B cell (primary cell): ENCODE data around the gene M1AP. TPM values are rescaled to one million over a fixed set of nuclear protein-coding genes. Genes with fewer than 3 reads are reported as not detected.

ENCODE experiments used
- ATAC-seq: fragments of 200-7000 bp; cut with Tn5 transposase; one replicate; pipeline ENCODE4 v1.10.0; 2021; ENCODE audit warnings: low read depth, mild to moderate bottlenecking, moderate number of reproducible peaks, moderate library complexity
- CTCF ChIA-PET: fragments of 350-600 bp; sonication (Branson Sonifier 250); formaldehyde crosslinking; loops from one replicate; lab custom pipeline; 2021; ENCODE audit warnings: antibody characterized with exemption, inconsistent platforms; lab: Charles Lee
- POLR2A ChIA-PET: fragments of 350-600 bp; sonication (Branson Sonifier 250); formaldehyde crosslinking; loops from one replicate; lab custom pipeline; 2021; ENCODE audit warnings: antibody characterized with exemption; lab: Charles Lee
- DNase-seq: peaks from one replicate; pipeline ENCODE4 v3.0.0; 2013
- H2AFZ ChIP-seq: 2 replicates; pipeline ENCODE4 v1.6.1; 2012; ENCODE audit warnings: mild to moderate bottlenecking, low read depth, low read length; ENCODE audit not compliant: insufficient read depth, poor library complexity, severe bottlenecking
- H3K27ac ChIP-seq, 2 donors: 1 replicate in 1 of 2; 2 replicates in 1 of 2; pipeline ENCODE4 v1.5.1; 2012 to 2013; ENCODE audit warnings: low read length in 2 of 2, mild to moderate bottlenecking in 2 of 2, moderate library complexity in 1 of 2
- H3K27me3 ChIP-seq, 4 experiments: fragments of 200-600 bp in 1 of 4; sonication (generic) in 1 of 4; replicated peaks in 1 of 4; 1 replicate in 2 of 4; 2 replicates in 2 of 4; pipeline versions ENCODE4 v1.6.1 to v1.7.0; 2013 to 2016; ENCODE audit warnings: low read length in 3 of 4, mild to moderate bottlenecking in 2 of 4, mixed read lengths in 1 of 4, moderate library complexity in 1 of 4; ENCODE audit not compliant: insufficient read depth in 4 of 4, control insufficient read depth in 3 of 4; ENCODE audit errors: control extremely low read depth in 1 of 4
- H3K36me3 ChIP-seq, 2 experiments: replicated peaks in 1 of 2; 1 replicate in 1 of 2; 2 replicates in 1 of 2; pipeline versions ENCODE4 v1.6.1 to v1.7.1; 2013; ENCODE audit warnings: low read length in 1 of 2; ENCODE audit not compliant: insufficient read depth in 2 of 2, control insufficient read depth in 1 of 2; ENCODE audit errors: control extremely low read depth in 1 of 2, extremely low read depth in 1 of 2
- H3K4me1 ChIP-seq, 2 donors: fragments of 200-600 bp in 1 of 2; sonication (generic) in 1 of 2; 1 replicate in 1 of 2; 2 replicates in 1 of 2; pipeline versions ENCODE4 v1.5.1 to v1.6.1; 2013 to 2017; ENCODE audit warnings: low read length in 2 of 2; ENCODE audit not compliant: control insufficient read depth in 2 of 2, insufficient read depth in 2 of 2
- H3K4me2 ChIP-seq: replicated peaks from 2 replicates; pipeline ENCODE3; 2012; ENCODE audit warnings: mild to moderate bottlenecking, low read depth, low read length; ENCODE audit not compliant: poor library complexity, severe bottlenecking
- H3K4me3 ChIP-seq, 5 experiments: fragments of 200-600 bp in 1 of 5; sonication (generic) in 1 of 5; 1 replicate in 3 of 5; 2 replicates in 2 of 5; pipeline versions ENCODE4 v1.5.1 to v1.7.0; 2011 to 2016; ENCODE audit warnings: low read length in 4 of 5, mild to moderate bottlenecking in 4 of 5, low read depth in 2 of 5, control low read depth in 1 of 5, moderate library complexity in 1 of 5; ENCODE audit not compliant: insufficient read depth in 1 of 5; ENCODE audit errors: control extremely low read depth in 1 of 5, extremely low read depth in 1 of 5
- H3K79me2 ChIP-seq: fragments of 200-600 bp; sonication (generic); one replicate; pipeline ENCODE4 v1.6.0; 2016; ENCODE audit warnings: low read length; ENCODE audit not compliant: control insufficient read depth, insufficient read depth
- H3K9ac ChIP-seq: fragments of 200-600 bp; sonication (generic); 2 replicates; pipeline ENCODE4 v1.6.1; 2017; ENCODE audit warnings: mild to moderate bottlenecking, low read length, moderate library complexity
- H3K9me3 ChIP-seq, 3 donors: one replicate each; pipeline versions ENCODE4 v1.6.1 to v1.7.1; 2013; ENCODE audit warnings: low read length in 2 of 3; ENCODE audit not compliant: control insufficient read depth in 2 of 3, insufficient read depth in 1 of 3; ENCODE audit errors: control extremely low read depth in 1 of 3
- H4K20me1 ChIP-seq: 2 replicates; pipeline ENCODE4 v1.6.0; 2012; ENCODE audit warnings: mild to moderate bottlenecking, low read length; ENCODE audit not compliant: insufficient read depth, control insufficient read depth, poor library complexity, severe bottlenecking
- H3K27ac Mint-ChIP-seq: one replicate; pipeline ENCODE4 v1.8.0; 2021; ENCODE audit warnings: mixed read lengths
- H3K27me3 Mint-ChIP-seq: one replicate; pipeline ENCODE4 v1.8.0; 2021; ENCODE audit warnings: mixed read lengths
- H3K4me1 Mint-ChIP-seq: one replicate; pipeline ENCODE4 v1.8.0; 2021; ENCODE audit warnings: mixed read lengths
- H3K4me3 Mint-ChIP-seq: one replicate; pipeline ENCODE4 v1.8.0; 2021; ENCODE audit warnings: mixed read lengths
- H3K9me3 Mint-ChIP-seq: one replicate; pipeline ENCODE4 v1.8.0; 2022; ENCODE audit warnings: mixed read lengths; ENCODE audit not compliant: insufficient read depth
- EZH2 ChIP-seq: IDR thresholded peaks from 2 replicates; pipeline ENCODE4 v1.6.1; 2012; ENCODE audit warnings: borderline replicate concordance, low read depth, mild to moderate bottlenecking, moderate library complexity, low read length; ENCODE audit not compliant: insufficient read depth, poor library complexity, severe bottlenecking
- WGBS: methylation state at CpG from one replicate; pipeline ENCODE4 v1.1.5; 2013; ENCODE audit warnings: missing lambda C conversion rate; ENCODE audit not compliant: insufficient coverage; 5-methylcytosine and 5-hydroxymethylcytosine counted together
- intact Hi-C: fragments of 100-400 bp; cut with micrococcal nuclease; formaldehyde crosslinking; loops from one replicate; pipeline ENCODE4 v1.10.0; 2022
- polyA plus RNA-seq: library from polyadenylated mRNA; depleted of rRNA; stranded (reverse); fragments of >200 nt; gene quantifications from 2 replicates; pipeline ENCODE4 v1.2.3, GENCODE V29; 2012
- total RNA-seq, 2 donors: library from RNA; stranded (reverse); fragments of 120-200 nt in 1 of 2; gene quantifications; 1 replicate in 1 of 2; 2 replicates in 1 of 2; pipeline versions ENCODE4 v1.2.3 to v1.2.4, GENCODE V29; 2013 to 2022
- TF ChIP-seq, protein P1 (sequence below): fragments of 200-600 bp; IDR thresholded peaks from one replicate; pipeline ENCODE4 v1.8.0; 2022; ENCODE audit warnings: antibody characterized with exemption, mild to moderate bottlenecking

The M1AP gene
- total and polyA plus RNA-seq, 2 donors (not counting 1 experiment from before 2014, with no cell fraction given) = 0.15 TPM; not detected in 1

DNA sequence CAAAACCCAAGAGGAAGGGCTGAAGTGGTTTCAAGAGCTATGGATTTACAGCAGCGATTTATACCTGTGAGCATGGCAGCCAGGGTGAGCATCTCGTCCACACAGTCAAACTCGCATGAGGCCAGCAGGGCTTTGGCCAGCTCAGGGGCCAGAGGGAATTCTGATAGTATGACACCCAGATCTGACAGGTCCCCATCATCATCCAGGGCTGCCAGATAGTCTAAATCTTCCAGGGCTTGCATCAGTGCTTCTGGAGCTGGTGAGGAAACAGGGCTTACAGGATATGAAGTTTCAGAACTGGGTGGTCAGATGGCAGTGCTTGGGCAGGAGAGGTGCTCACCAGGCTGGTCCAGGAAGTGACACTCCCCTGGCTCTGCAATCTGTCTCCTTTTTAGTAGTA is 125.6 kb downstream of the M1AP start:
- Mint-ChIP-seq H3K9me3 (no peaks in the 10 kb centered on the region), H3K4me3 (no peak overlapping the region), H3K4me1 (peaks cover 12% of the 10 kb centered on the region), H3K27ac (no peak overlapping the region), H3K27me3 (peaks cover 31% of the 10 kb centered on the region)
- H3K27me3 ChIP-seq = peaks cover 0 to 33% (median 26%) of the 10 kb centered on the region in 4 experiments
- peaks cover 16 to 22% of the 10 kb centered on the region in 2 donors for H3K4me1 ChIP-seq
- peaks cover 12% of the 10 kb centered on the region for H4K20me1 ChIP-seq
- peaks cover 0 to 22% of the 10 kb centered on the region in 2 experiments for H3K36me3 ChIP-seq
- POLR2A ChIA-PET = no interaction called here
- 90% methylated on average over 3 of the region's 3 CpGs for WGBS
- H3K79me2 ChIP-seq = no peaks in the 10 kb centered on the region
- no peak overlapping the region for H3K27ac ChIP-seq
- no peak overlapping the region for H3K4me3 ChIP-seq
- CTCF ChIA-PET = interaction anchor here (0.9 to 1.2 kb wide), 3 partner anchors 9 to 16 kb away, joined by 3 to 4 read pairs (median 3); no protein-coding TSS in a partner anchor
- H3K4me2 ChIP-seq = no peak overlapping the region
- TF ChIP-seq EZH2 = no peak
- TF ChIP-seq, protein P1, sequence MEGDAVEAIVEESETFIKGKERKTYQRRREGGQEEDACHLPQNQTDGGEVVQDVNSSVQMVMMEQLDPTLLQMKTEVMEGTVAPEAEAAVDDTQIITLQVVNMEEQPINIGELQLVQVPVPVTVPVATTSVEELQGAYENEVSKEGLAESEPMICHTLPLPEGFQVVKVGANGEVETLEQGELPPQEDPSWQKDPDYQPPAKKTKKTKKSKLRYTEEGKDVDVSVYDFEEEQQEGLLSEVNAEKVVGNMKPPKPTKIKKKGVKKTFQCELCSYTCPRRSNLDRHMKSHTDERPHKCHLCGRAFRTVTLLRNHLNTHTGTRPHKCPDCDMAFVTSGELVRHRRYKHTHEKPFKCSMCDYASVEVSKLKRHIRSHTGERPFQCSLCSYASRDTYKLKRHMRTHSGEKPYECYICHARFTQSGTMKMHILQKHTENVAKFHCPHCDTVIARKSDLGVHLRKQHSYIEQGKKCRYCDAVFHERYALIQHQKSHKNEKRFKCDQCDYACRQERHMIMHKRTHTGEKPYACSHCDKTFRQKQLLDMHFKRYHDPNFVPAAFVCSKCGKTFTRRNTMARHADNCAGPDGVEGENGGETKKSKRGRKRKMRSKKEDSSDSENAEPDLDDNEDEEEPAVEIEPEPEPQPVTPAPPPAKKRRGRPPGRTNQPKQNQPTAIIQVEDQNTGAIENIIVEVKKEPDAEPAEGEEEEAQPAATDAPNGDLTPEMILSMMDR = no peak
- peaks cover 0 to 1% (median 0%) of the 10 kb centered on the region in 3 donors for H3K9me3 ChIP-seq
- DNase-seq (no peak), ATAC-seq (no peak)
- intact Hi-C loops = no loop called here
- H2AFZ ChIP-seq = no peak overlapping the region
- H3K9ac ChIP-seq = no peak overlapping the region

DNA sequence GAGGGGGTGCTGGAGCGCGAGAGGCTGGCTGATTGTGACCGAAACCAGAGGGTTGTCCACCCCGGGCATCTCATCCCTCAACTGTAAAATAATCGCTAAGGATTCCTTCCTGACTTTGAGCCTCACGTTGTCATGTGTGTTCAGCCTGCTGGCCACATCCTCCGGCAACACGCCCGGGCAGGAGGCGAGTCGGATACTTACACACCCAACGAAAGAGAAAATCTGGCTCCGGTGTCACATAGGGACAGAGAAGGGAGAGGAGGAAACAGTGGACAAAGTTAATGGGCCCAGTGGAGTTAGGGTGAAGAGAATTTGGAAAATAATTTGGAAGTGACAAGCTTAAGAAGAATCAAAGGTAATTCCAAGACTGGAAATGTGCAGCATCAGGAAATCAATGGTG is 131.5 kb downstream of the M1AP start:
- intact Hi-C loops = loop anchor here (1.0 kb wide), 1 partner anchor 9 kb away; the partner anchor contains the start of gene PCGF1
- no peaks in the 10 kb centered on the region for H3K9me3 Mint-ChIP-seq
- TF ChIP-seq, protein P1 = no peak
- TF ChIP-seq EZH2 = no peak
- H3K27ac Mint-ChIP-seq = no peak overlapping the region
- ChIA-PET POLR2A (interaction anchor here (0.9 to 2.5 kb wide), 5 partner anchors 9 to 19 kb away, joined by 3 to 9 read pairs (median 4); partner anchors contain the start of genes LBX2 and PCGF1), CTCF (interaction anchor here (0.6 to 1.4 kb wide), 5 partner anchors 10 to 72 kb away, joined by 3 to 5 read pairs (median 4); partner anchors contain the start of genes AUP1, CCDC142, HTRA2 and PCGF1)
- DNase-seq (no peak), ATAC-seq (no peak)
- H3K4me2 ChIP-seq = peak overlapping the region; percentile 96
- H3K9ac ChIP-seq = peak overlapping the region; percentile 67
- no peaks in the 10 kb centered on the region for H3K36me3 ChIP-seq
- H3K9me3 ChIP-seq = peaks cover 0 to 31% (median 1%) of the 10 kb centered on the region in 3 donors
- H3K27ac ChIP-seq = no peak overlapping the region
- H3K4me3 ChIP-seq = peak overlapping the region in 4 of 5 experiments; percentile 35 to 68 (median 54)
- H4K20me1 ChIP-seq = peaks cover 6% of the 10 kb centered on the region
- WGBS = 71% methylated on average over 13 of the region's 13 CpGs
- H3K4me3 Mint-ChIP-seq = peak overlapping the region; percentile 86
- H3K79me2 ChIP-seq = no peaks in the 10 kb centered on the region
- H3K27me3 ChIP-seq = peaks cover 2 to 88% (median 68%) of the 10 kb centered on the region in 4 experiments
- H3K4me1 Mint-ChIP-seq = peaks cover 28% of the 10 kb centered on the region
- H3K27me3 Mint-ChIP-seq = peaks cover 66% of the 10 kb centered on the region
- peaks cover 36 to 50% of the 10 kb centered on the region in 2 donors for H3K4me1 ChIP-seq
- H2AFZ ChIP-seq = peak overlapping the region; percentile 71
